Measurements from ENCODE around the gene HELZ2. TPM values are rescaled to one million over a fixed set of nuclear protein-coding genes. Genes with fewer than 3 reads are reported as not detected.

Gene HELZ2
- 33.2 TPM for total RNA-seq (2013)
- 10 to 100 TPM in 1 of 3 donors, 1 to 10 TPM in 2; 3.0 to 15.5 (median 3.3) TPM for polyA plus RNA-seq
- polyA minus RNA-seq: 119 and 178 TPM in 2 replicates
- 41.0 to 614 (median 85.2) reads per million in 11 experiments for total RNA-seq

GRCh38 chr20:63574156-63574828 is at the start of gene HELZ2:
TSS of gene HELZ2 (minus strand) at chr20:63574239. CDS start at chr20:63572385, 1,854 bp downstream.
- Mint-ChIP-seq H3K4me3 (peak within 1 kb of the TSS; percentile 88 to 92), H3K9me3 (peaks cover 0 to 12% (median 0%) of the 10 kb centered on the region in 7 donors), H3K27ac (peak within 1 kb of the TSS; percentile 85 to 94 (median 87)), H3K36me3 (peaks cover 7 to 9% of the 10 kb centered on the region in 2 donors), H3K4me1 (peaks cover 17% of the 10 kb centered on the region), H3K27me3 (ENCODE audit: low read depth in 3 of 3) (peaks cover 35 to 79% (median 48%) of the 10 kb centered on the region in 3 donors)
- Histone ChIP-seq H3K79me2 (ENCODE audit: insufficient read depth, low read length) (peaks cover 7% of the 10 kb centered on the region), H3K4me2 (replicated peaks; ENCODE audit: extremely low read depth, low read length, poor library complexity, severe bottlenecking) (peak within 1 kb of the TSS; percentile 85), H4K20me1 (ENCODE audit: insufficient read depth, low read length) (peaks cover 38% of the 10 kb centered on the region), H3K9me3 (replicated peaks in 1 of 2; ENCODE audit: control insufficient read depth in 1 of 2, insufficient read depth in 1 of 2, low read length in 2 of 2) (no peaks in the 10 kb centered on the region), H2AFZ (ENCODE audit: insufficient read depth, low read depth, low read length, poor library complexity, severe bottlenecking) (peak within 1 kb of the TSS; percentile 87), H3K27ac (ENCODE audit: low read depth in 1 of 2, low read length in 2 of 2) (peak within 1 kb of the TSS; percentile 31 to 80), H3K27me3 (ENCODE audit: control insufficient read depth in 2 of 2, insufficient read depth in 2 of 2, low read length in 2 of 2) (peaks cover 0 to 59% of the 10 kb centered on the region in 2 donors), H3K4me1 (ENCODE audit: control insufficient read depth in 1 of 2, insufficient read depth in 2 of 2, low read length in 2 of 2) (peaks cover 26 to 38% of the 10 kb centered on the region in 2 donors), H3K36me3 (replicated peaks in 1 of 2; ENCODE audit: control insufficient read depth in 1 of 2, insufficient read depth in 2 of 2, low read length in 2 of 2) (peaks cover 7 to 13% of the 10 kb centered on the region in 2 donors), H3K4me3 (replicated peaks in 1 of 3; ENCODE audit: low read depth in 2 of 3, low read length in 3 of 3) (peak within 1 kb of the TSS; percentile 76 to 93 (median 92)), H3K9ac (ENCODE audit: insufficient read depth, low read length, poor library complexity, severe bottlenecking) (peak within 1 kb of the TSS; percentile 69)
- TF ChIP-seq, protein P1, sequence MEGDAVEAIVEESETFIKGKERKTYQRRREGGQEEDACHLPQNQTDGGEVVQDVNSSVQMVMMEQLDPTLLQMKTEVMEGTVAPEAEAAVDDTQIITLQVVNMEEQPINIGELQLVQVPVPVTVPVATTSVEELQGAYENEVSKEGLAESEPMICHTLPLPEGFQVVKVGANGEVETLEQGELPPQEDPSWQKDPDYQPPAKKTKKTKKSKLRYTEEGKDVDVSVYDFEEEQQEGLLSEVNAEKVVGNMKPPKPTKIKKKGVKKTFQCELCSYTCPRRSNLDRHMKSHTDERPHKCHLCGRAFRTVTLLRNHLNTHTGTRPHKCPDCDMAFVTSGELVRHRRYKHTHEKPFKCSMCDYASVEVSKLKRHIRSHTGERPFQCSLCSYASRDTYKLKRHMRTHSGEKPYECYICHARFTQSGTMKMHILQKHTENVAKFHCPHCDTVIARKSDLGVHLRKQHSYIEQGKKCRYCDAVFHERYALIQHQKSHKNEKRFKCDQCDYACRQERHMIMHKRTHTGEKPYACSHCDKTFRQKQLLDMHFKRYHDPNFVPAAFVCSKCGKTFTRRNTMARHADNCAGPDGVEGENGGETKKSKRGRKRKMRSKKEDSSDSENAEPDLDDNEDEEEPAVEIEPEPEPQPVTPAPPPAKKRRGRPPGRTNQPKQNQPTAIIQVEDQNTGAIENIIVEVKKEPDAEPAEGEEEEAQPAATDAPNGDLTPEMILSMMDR (IDR thresholded peaks at IDR 0.05): no peak
- intact Hi-C loops (cut with micrococcal nuclease): loop anchor here in 1 of 2 donors (5.0 kb wide), 1 partner anchor 163 kb away; the partner anchor contains the start of genes LIME1 and SLC2A4RG
- 10% methylated on average over 21 of the region's 40 CpGs for WGBS (ENCODE audit: insufficient coverage)
- DNase-seq: peak; percentile 63 to 77 (median 69)

- peaks cover 7 to 10% of the 10 kb centered on the region in 2 donors for H3K4me1 ChIP-seq (ENCODE audit: control insufficient read depth in 1 of 2, insufficient read depth in 2 of 2, low read length in 2 of 2)
- Mint-ChIP-seq H3K27me3 (ENCODE audit: low read depth in 3 of 3) (peaks cover 0 to 5% (median 2%) of the 10 kb centered on the region in 3 donors), H3K36me3 (peaks cover 33 to 48% of the 10 kb centered on the region in 2 donors), H3K4me3 (no peak overlapping the region), H3K4me1 (peaks cover 14% of the 10 kb centered on the region), H3K9me3 (peaks cover 0 to 2% (median 0%) of the 10 kb centered on the region in 7 donors), H3K27ac (peak overlapping the region in 2 of 7 donors; percentile 46 to 59)
- TF ChIP-seq, protein P1 (IDR thresholded peaks at IDR 0.05): no peak
- no peak overlapping the region for H3K9ac ChIP-seq (ENCODE audit: insufficient read depth, low read length, poor library complexity, severe bottlenecking)
- peaks cover 37% of the 10 kb centered on the region for H4K20me1 ChIP-seq (ENCODE audit: insufficient read depth, low read length)
- no peak overlapping the region for H3K27ac ChIP-seq (ENCODE audit: low read depth in 1 of 2, low read length in 2 of 2)
- no peak for DNase-seq
- 80% methylated on average over 1 of the region's 14 CpGs for WGBS (ENCODE audit: insufficient coverage)
- no peak overlapping the region for H2AFZ ChIP-seq (ENCODE audit: insufficient read depth, low read depth, low read length, poor library complexity, severe bottlenecking)
- H3K4me3 ChIP-seq (replicated peaks in 1 of 3; ENCODE audit: low read depth in 2 of 3, low read length in 3 of 3): no peak overlapping the region
- no peaks in the 10 kb centered on the region for H3K9me3 ChIP-seq (replicated peaks in 1 of 2; ENCODE audit: control insufficient read depth in 1 of 2, insufficient read depth in 1 of 2, low read length in 2 of 2)
- no peak overlapping the region for H3K4me2 ChIP-seq (replicated peaks; ENCODE audit: extremely low read depth, low read length, poor library complexity, severe bottlenecking)
- H3K36me3 ChIP-seq (replicated peaks in 1 of 2; ENCODE audit: control insufficient read depth in 1 of 2, insufficient read depth in 2 of 2, low read length in 2 of 2): peaks cover 13 to 20% of the 10 kb centered on the region in 2 donors
- H3K79me2 ChIP-seq (ENCODE audit: insufficient read depth, low read length): peaks cover 88% of the 10 kb centered on the region
- no peaks in the 10 kb centered on the region for H3K27me3 ChIP-seq (ENCODE audit: control insufficient read depth in 2 of 2, insufficient read depth in 2 of 2, low read length in 2 of 2)
- intact Hi-C loops (cut with micrococcal nuclease): no loop called here
Observed at GRCh38 chr20:63622732-63623131, 48.7 kb upstream of the HELZ2 start.

Data from CD14-positive monocyte (primary cell).